ENCODE measurements around the gene DAAM1. TPM values are rescaled to one million over a fixed set of nuclear protein-coding genes. Genes with fewer than 3 reads are reported as not detected.

Gene DAAM1
- 10 to 100 TPM; 12.8 to 26.7 (median 19.1) TPM for total RNA-seq
- polyA plus RNA-seq: 10 to 100 TPM in 1 of 2 donors, 1 to 10 TPM in 1; 6.2 to 11.0 TPM

DNA sequence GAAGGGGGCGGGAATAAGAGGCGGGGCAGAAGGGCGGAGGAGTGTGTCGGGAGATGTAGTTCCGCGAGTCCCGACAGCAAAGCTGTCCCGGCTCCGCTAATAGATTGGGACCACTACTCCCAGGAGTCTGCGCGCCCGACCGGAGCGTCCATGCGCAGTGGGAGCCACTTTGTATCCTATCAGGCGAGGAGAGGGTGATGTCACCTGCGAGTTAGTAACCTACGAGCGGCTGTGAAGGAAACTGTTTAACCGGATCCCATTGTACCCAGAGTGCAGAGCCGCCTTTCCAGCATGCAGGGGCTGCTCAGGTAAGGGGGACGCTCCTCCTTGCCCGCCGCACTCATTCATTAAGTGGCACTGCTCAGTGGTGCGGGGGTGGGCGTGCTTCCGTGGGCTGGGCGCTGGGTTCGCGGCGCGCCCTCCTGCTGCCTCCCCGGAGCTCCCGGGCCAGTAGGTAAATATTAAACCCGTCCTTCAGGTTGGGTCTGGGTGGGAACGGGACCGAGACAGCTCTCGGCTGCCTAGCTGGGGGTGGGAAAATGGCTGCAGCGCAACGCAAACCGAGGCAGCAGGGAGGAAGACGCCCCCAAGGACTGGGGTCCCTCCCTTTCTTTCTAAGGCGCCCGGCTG lies at the start of gene DAAM1:
Gene DAAM1, plus strand, starts transcription at position 207 of the 630 bp plus-strand sequence. CDS start 74,811 bp downstream, outside the sequence.
- FAIRE-seq: peak; percentile 82
- WGBS, 2 donors: 0% methylated on average over 42 to 44 of the region's 44 CpGs
- Histone ChIP-seq H3K4me3 (peak within 1 kb of the TSS; percentile 38 to 83 (median 68)), H3K36me3 (no peaks in the 10 kb centered on the region), H3K9me3 (no peaks in the 10 kb centered on the region), H3K4me1 (peaks cover 17 to 18% (median 18%) of the 10 kb centered on the region in 3 donors), H3K27ac (peak within 1 kb of the TSS; percentile 96 to 98 (median 97)), H3K27me3 (no peaks in the 10 kb centered on the region)
- DNase-seq: peak; percentile 90 to 99 (median 98)
- intact Hi-C loops (cut with DNase I): no loop called here
- TF ChIP-seq, protein P1, sequence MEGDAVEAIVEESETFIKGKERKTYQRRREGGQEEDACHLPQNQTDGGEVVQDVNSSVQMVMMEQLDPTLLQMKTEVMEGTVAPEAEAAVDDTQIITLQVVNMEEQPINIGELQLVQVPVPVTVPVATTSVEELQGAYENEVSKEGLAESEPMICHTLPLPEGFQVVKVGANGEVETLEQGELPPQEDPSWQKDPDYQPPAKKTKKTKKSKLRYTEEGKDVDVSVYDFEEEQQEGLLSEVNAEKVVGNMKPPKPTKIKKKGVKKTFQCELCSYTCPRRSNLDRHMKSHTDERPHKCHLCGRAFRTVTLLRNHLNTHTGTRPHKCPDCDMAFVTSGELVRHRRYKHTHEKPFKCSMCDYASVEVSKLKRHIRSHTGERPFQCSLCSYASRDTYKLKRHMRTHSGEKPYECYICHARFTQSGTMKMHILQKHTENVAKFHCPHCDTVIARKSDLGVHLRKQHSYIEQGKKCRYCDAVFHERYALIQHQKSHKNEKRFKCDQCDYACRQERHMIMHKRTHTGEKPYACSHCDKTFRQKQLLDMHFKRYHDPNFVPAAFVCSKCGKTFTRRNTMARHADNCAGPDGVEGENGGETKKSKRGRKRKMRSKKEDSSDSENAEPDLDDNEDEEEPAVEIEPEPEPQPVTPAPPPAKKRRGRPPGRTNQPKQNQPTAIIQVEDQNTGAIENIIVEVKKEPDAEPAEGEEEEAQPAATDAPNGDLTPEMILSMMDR (IDR thresholded peaks at IDR 0.05): no peak
- peak; percentile 89 to 95 (median 92) for ATAC-seq

GRCh38 chr14:59139324-59139723 lies 49.1 kb upstream of the DAAM1 start:
- Histone ChIP-seq H3K4me1 (no peaks in the 10 kb centered on the region), H3K27ac (no peak overlapping the region), H3K9me3 (no peaks in the 10 kb centered on the region), H3K36me3 (no peaks in the 10 kb centered on the region), H3K27me3 (no peaks in the 10 kb centered on the region), H3K4me3 (no peak overlapping the region)
- intact Hi-C loops (cut with DNase I): loop anchor here in 1 of 3 donors (10.0 kb wide), 1 partner anchor 315 kb away; no protein-coding TSS in a partner anchor
- FAIRE-seq (no peak), DNase-seq (no peak), ATAC-seq (no peak)
- WGBS, 2 donors: 87 to 91% methylated on average over 5 of the region's 5 CpGs
- TF ChIP-seq, protein P1 (IDR thresholded peaks at IDR 0.05): no peak

DNA sequence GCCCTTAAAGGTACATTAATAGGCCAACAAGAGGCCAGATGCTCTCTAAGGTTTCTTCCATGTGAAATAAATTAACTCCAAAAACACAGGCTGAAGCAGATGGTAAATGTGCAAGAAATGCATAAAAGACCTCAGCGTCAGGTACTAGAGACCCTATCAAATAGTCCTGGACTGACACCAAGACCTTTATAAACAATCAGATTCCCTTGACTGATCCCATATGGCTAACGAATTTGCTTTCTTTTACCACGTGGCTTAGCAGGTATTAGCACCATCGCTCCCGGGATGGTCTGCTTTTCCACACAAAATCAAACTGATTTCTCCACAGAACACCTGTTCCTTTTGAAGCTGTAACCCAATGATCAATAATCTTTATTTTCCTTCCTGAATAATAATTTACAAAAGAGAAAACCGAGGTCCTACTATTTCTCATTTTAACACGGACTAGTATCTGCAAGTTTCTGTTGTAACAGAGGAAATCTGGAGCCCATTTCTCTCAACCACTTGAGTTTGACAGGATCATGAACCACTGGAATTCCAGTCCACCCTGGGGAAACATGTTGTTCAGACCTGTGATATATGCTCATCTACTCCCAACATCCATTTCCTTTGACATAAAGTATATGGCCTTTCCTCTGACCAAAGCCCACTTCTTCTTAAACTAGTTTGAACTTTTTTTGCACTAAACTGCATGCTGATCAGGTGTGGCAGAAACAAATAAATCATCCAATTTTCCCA lies 48.2 kb upstream of the DAAM1 start:
- H3K27me3 ChIP-seq: no peaks in the 10 kb centered on the region
- intact Hi-C loops (cut with DNase I): no loop called here
- FAIRE-seq: no peak
- no peaks in the 10 kb centered on the region for H3K36me3 ChIP-seq
- no peaks in the 10 kb centered on the region for H3K9me3 ChIP-seq
- no peaks in the 10 kb centered on the region for H3K4me1 ChIP-seq
- H3K27ac ChIP-seq: no peak overlapping the region
- DNase-seq: no peak
- WGBS, 2 donors: 52 to 65% methylated on average over 7 of the region's 7 CpGs
- ATAC-seq: no peak
- TF ChIP-seq, protein P1 (IDR thresholded peaks at IDR 0.05): no peak
- H3K4me3 ChIP-seq: no peak overlapping the region

DNA sequence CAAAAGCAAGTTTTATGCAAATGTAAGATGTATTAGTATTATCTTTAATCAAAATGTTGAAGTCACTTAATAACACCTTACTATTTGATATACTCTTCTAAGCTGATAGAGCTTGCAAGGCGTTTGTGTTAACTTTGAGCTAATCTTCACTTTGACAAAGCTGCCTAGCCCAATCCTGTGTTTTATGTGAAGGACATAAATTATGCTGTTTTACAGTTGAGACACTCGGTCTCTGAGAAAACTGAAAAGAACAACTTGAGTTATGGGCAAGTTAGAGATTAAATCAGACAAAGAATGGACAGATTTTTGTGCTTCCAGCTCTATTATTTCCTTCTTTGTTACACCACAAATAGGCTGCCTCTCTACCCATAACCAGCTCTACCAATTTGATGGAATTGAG lies 42.0 kb upstream of the DAAM1 start:
- DNase-seq: no peak
- H3K36me3 ChIP-seq: no peaks in the 10 kb centered on the region
- no peaks in the 10 kb centered on the region for H3K4me1 ChIP-seq
- no peak for ATAC-seq
- no peaks in the 10 kb centered on the region for H3K9me3 ChIP-seq
- intact Hi-C loops (cut with DNase I): no loop called here
- 71 to 73% methylated on average over 2 of the region's 2 CpGs for WGBS, 2 donors
- no peak for FAIRE-seq
- H3K27ac ChIP-seq: no peak overlapping the region
- no peaks in the 10 kb centered on the region for H3K27me3 ChIP-seq
- H3K4me3 ChIP-seq: no peak overlapping the region
- TF ChIP-seq, protein P1 (IDR thresholded peaks at IDR 0.05): no peak
